Esophagus muscularis mucosa (tissue), 3 donors: Measurements from ENCODE around the gene AKAP13.

Source experiments
- CTCF ChIP-seq, 3 experiments: fragments of 200-600 bp in 2 of 3; fragments of 450-650 bp in 1 of 3; sonication (generic) in 2 of 3; IDR thresholded peaks; one replicate each; pipeline ENCODE4 v1.5.1; 2017 to 2019; ENCODE audit warnings: antibody characterized with exemption in 3 of 3, mild to moderate bottlenecking in 2 of 3, moderate library complexity in 1 of 3
- POLR2A ChIP-seq: fragments of 450-650 bp; IDR thresholded peaks from one replicate; pipeline ENCODE4 v1.6.1; 2017; ENCODE audit warnings: antibody characterized with exemption, moderate library complexity, mild to moderate bottlenecking, low read depth
- POLR2AphosphoS5 ChIP-seq, 2 donors: sonication (generic); formaldehyde crosslinking; IDR thresholded peaks; one replicate each; pipeline ENCODE4 v1.6.1; 2017; ENCODE audit warnings: antibody characterized with exemption in 2 of 2

- TF ChIP-seq CTCF (IDR thresholded peaks at IDR 0.05) (no peak), POLR2A (no peak), POLR2AphosphoS5 (IDR thresholded peaks at IDR 0.05) (no peak)
Observed at GRCh38 chr15:85439996-85440395, 59.6 kb downstream of the AKAP13 start.
